Suprapubic skin (tissue), 4 donors: ENCODE results near the gene ATF7IP. TPM values are rescaled to one million over a fixed set of nuclear protein-coding genes. Genes with fewer than 3 reads are reported as not detected.
"Not testable (repeated sequence)": the region's sequence is repeated elsewhere in the genome, so short reads cannot be mapped to it uniquely, and the experiment has no call there.

ENCODE experiments used
- DNase-seq, 2 donors: peaks; one replicate each; pipeline ENCODE4 v3.0.0-alpha.2; 2019; ENCODE audit warnings: low spot score in 2 of 2
- H3K27ac ChIP-seq: fragments of 200-600 bp; sonication (generic); one replicate; pipeline ENCODE4 v1.5.1; 2019
- H3K27me3 ChIP-seq: fragments of 200-600 bp; sonication (generic); one replicate; pipeline ENCODE4 v1.5.1; 2019
- H3K36me3 ChIP-seq: fragments of 200-600 bp; sonication (generic); one replicate; pipeline ENCODE4 v1.5.1; 2019
- H3K4me1 ChIP-seq: fragments of 200-600 bp; sonication (generic); one replicate; pipeline ENCODE4 v1.5.1; 2019
- H3K4me3 ChIP-seq: fragments of 200-600 bp; sonication (generic); one replicate; pipeline ENCODE4 v1.5.1; 2019; ENCODE audit warnings: mild to moderate bottlenecking
- H3K9me3 ChIP-seq: fragments of 200-600 bp; sonication (generic); one replicate; pipeline ENCODE4 v1.5.1; 2019
- EP300 ChIP-seq: sonication (generic); formaldehyde crosslinking; IDR thresholded peaks from one replicate; pipeline ENCODE4 v1.6.1; 2017; ENCODE audit warnings: antibody characterized with exemption
- POLR2A ChIP-seq, 2 donors: fragments of 450-650 bp; IDR thresholded peaks; one replicate each; pipeline ENCODE4 v1.6.1; 2017; ENCODE audit warnings: antibody characterized with exemption in 2 of 2, mild to moderate bottlenecking in 2 of 2, moderate library complexity in 2 of 2
- POLR2AphosphoS5 ChIP-seq, 3 donors: sonication (generic); formaldehyde crosslinking; IDR thresholded peaks; one replicate each; pipeline ENCODE4 v1.6.1; 2017; ENCODE audit warnings: antibody characterized with exemption in 3 of 3
- WGBS: methylation state at CpG from one replicate; pipeline ENCODE4 v1.1.5; 2018; 5-methylcytosine and 5-hydroxymethylcytosine counted together
- total RNA-seq, 4 donors: library from RNA; depleted of rRNA; stranded (reverse); fragments of >200 nt; gene quantifications; one replicate each; pipeline ENCODE4 v1.1.0, GENCODE V29; 2016
- TF ChIP-seq, protein P1 (sequence below), 2 donors: fragments of 200-600 bp in 1 of 2; fragments of 450-650 bp in 1 of 2; sonication (generic) in 1 of 2; IDR thresholded peaks; one replicate each; pipeline ENCODE4 v1.5.1; 2016 to 2019; ENCODE audit warnings: antibody characterized with exemption in 2 of 2, mild to moderate bottlenecking in 1 of 2, moderate library complexity in 1 of 2

The ATF7IP gene
- total RNA-seq, 4 donors from 2014 or later = 41.0 to 79.6 (median 59.2) TPM

DNA sequence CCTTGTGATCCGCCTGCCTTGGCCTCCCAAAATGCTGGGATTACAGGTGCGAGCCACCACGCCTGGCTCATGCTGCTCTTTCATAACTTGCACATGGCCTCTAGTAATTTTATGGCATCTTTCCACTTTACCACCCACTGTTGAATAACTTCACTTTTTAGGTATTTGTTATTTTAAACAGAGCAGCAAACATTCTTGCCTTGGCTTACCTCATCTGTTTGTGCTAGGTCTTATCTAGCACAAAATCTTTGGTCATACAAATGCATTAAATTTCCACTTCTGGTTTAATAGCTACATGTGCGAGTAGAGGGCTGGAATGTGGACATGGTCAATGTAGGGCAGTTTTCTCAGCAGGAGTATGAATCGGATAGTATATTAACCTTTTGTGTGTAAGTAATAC lies 38.8 kb upstream of the ATF7IP start:
- no peak overlapping the region for H3K27ac ChIP-seq
- no peaks in the 10 kb centered on the region for H3K36me3 ChIP-seq
- no peak for DNase-seq
- 97% methylated on average over 5 of the region's 5 CpGs for WGBS
- TF ChIP-seq POLR2A (IDR thresholded peaks at IDR 0.05) (no peak), POLR2AphosphoS5 (IDR thresholded peaks at IDR 0.05) (no peak), EP300 (no peak)
- TF ChIP-seq, protein P1, sequence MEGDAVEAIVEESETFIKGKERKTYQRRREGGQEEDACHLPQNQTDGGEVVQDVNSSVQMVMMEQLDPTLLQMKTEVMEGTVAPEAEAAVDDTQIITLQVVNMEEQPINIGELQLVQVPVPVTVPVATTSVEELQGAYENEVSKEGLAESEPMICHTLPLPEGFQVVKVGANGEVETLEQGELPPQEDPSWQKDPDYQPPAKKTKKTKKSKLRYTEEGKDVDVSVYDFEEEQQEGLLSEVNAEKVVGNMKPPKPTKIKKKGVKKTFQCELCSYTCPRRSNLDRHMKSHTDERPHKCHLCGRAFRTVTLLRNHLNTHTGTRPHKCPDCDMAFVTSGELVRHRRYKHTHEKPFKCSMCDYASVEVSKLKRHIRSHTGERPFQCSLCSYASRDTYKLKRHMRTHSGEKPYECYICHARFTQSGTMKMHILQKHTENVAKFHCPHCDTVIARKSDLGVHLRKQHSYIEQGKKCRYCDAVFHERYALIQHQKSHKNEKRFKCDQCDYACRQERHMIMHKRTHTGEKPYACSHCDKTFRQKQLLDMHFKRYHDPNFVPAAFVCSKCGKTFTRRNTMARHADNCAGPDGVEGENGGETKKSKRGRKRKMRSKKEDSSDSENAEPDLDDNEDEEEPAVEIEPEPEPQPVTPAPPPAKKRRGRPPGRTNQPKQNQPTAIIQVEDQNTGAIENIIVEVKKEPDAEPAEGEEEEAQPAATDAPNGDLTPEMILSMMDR (IDR thresholded peaks at IDR 0.05) = no peak
- H3K4me1 ChIP-seq = no peaks in the 10 kb centered on the region
- H3K4me3 ChIP-seq = no peak overlapping the region
- H3K27me3 ChIP-seq = no peaks in the 10 kb centered on the region
- no peaks in the 10 kb centered on the region for H3K9me3 ChIP-seq

DNA sequence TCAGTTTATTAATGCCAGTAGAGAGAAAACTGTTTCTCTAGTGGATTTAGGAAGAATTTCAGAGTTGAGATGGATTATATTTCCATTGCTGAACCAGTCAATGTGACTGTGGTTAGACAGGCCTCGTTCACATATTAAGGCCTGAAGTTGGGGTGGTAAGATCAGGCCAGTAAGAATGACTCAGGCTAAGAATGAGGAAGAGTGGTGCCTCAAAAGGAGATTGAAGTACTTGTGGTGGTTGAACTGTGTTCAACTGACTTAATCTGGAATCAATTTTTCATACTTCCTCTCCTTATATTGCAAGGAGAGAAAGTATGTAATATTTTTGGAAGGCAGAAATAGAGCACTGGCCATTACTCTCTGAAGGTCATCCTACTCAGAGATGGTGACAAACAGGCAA lies 37.8 kb upstream of the ATF7IP start:
- Histone ChIP-seq H3K9me3 (no peaks in the 10 kb centered on the region), H3K4me3 (no peak overlapping the region), H3K27ac (no peak overlapping the region), H3K27me3 (no peaks in the 10 kb centered on the region), H3K4me1 (no peaks in the 10 kb centered on the region), H3K36me3 (no peaks in the 10 kb centered on the region)
- no peak for DNase-seq
- TF ChIP-seq, protein P1 (IDR thresholded peaks at IDR 0.05) = no peak
- TF ChIP-seq POLR2AphosphoS5 (IDR thresholded peaks at IDR 0.05) (no peak), EP300 (no peak), POLR2A (IDR thresholded peaks at IDR 0.05) (no peak)
- WGBS = 46% methylated on average over 1 of the region's 1 CpG

GRCh38 chr12:14332482-14332881 lies 33.0 kb upstream of the ATF7IP start:
- Histone ChIP-seq H3K9me3 (no peaks in the 10 kb centered on the region), H3K4me3 (no peak overlapping the region), H3K27me3 (no peaks in the 10 kb centered on the region), H3K36me3 (no peaks in the 10 kb centered on the region), H3K4me1 (no peaks in the 10 kb centered on the region), H3K27ac (no peak overlapping the region)
- no peak for TF ChIP-seq POLR2AphosphoS5 (IDR thresholded peaks at IDR 0.05)
- no peak for TF ChIP-seq EP300
- no peak for TF ChIP-seq POLR2A (IDR thresholded peaks at IDR 0.05)
- TF ChIP-seq, protein P1 (IDR thresholded peaks at IDR 0.05) = no peak
- 84% methylated on average over 5 of the region's 5 CpGs for WGBS
- no peak for DNase-seq

- H3K4me1 ChIP-seq = no peaks in the 10 kb centered on the region
- no peak overlapping the region for H3K27ac ChIP-seq
- no peak for DNase-seq
- no peaks in the 10 kb centered on the region for H3K36me3 ChIP-seq
- H3K27me3 ChIP-seq = no peaks in the 10 kb centered on the region
- TF ChIP-seq EP300 = no peak
- TF ChIP-seq POLR2A (IDR thresholded peaks at IDR 0.05) = no peak
- TF ChIP-seq POLR2AphosphoS5 (IDR thresholded peaks at IDR 0.05) = no peak
- TF ChIP-seq, protein P1 (IDR thresholded peaks at IDR 0.05) = no peak
- H3K9me3 ChIP-seq = peaks cover 10% of the 10 kb centered on the region
- H3K4me3 ChIP-seq = no peak overlapping the region
Measured at GRCh38 chr12:14340371-14340770, 25.1 kb upstream of the ATF7IP start.

DNA sequence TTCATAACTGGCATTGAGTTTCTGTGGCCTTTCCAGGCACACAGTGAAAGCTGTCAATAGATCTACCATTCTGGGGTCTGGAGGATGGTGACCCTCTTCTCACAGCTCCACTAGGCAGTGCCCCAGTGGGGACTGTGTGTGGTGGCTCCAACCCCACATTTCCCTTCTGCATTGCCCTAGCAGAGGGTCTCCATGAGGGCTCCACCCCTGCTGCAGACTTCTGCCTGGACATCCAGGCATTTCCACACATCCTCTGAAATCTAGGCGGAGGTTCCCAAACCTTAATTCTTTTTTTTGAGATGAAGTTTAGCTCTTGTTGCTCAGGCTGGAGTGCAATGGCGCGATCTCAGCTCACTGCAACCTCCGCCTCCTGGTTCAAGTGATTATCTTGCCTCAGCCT lies 14.0 kb upstream of the ATF7IP start:
- not testable (repeated sequence) for DNase-seq, H3K4me3 ChIP-seq, H3K36me3 ChIP-seq, H3K4me1 ChIP-seq, H3K27me3 ChIP-seq, H3K27ac ChIP-seq
- WGBS = 98% methylated on average over 4 of the region's 4 CpGs
- peaks cover 10% of the 10 kb centered on the region for H3K9me3 ChIP-seq

GRCh38 chr12:14352066-14352465 lies 13.4 kb upstream of the ATF7IP start:
- peaks cover 10% of the 10 kb centered on the region for H3K9me3 ChIP-seq
- H3K4me3 ChIP-seq, H3K27me3 ChIP-seq, H3K36me3 ChIP-seq, DNase-seq, H3K27ac ChIP-seq, H3K4me1 ChIP-seq: not testable (repeated sequence)
- WGBS = 83% methylated on average over 1 of the region's 1 CpG

GRCh38 chr12:14354665-14355064 lies 10.8 kb upstream of the ATF7IP start:
- not testable (repeated sequence) for H3K4me1 ChIP-seq, H3K36me3 ChIP-seq, DNase-seq, H3K27me3 ChIP-seq, H3K27ac ChIP-seq, H3K4me3 ChIP-seq
- 97% methylated on average over 14 of the region's 28 CpGs for WGBS
- peaks cover 10% of the 10 kb centered on the region for H3K9me3 ChIP-seq
